H1 (cell line): ENCODE data around the gene NEU4. TPM values are rescaled to one million over a fixed set of nuclear protein-coding genes. Genes with fewer than 3 reads are reported as not detected.

Experiments used
- CTCF ChIA-PET: fragments of 300-600 bp; sonication (Branson Sonifier 250); formaldehyde crosslinking; loops from one replicate; lab custom pipeline; 2021; ENCODE audit not compliant: partially characterized antibody; lab: Charles Lee
- POLR2A ChIA-PET: fragments of 300-600 bp; sonication (Branson Sonifier 250); formaldehyde crosslinking; loops from one replicate; lab custom pipeline; 2021; ENCODE audit warnings: inconsistent platforms; ENCODE audit not compliant: partially characterized antibody; lab: Charles Lee
- DNase-seq, 2 experiments: peaks; one replicate each; pipeline versions ENCODE4 v3.0.0 to v3.0.0-alpha.2; 2010 to 2022; ENCODE audit warnings: low spot score in 2 of 2, low read depth in 1 of 2, mixed read lengths in 1 of 2
- FAIRE-seq: peaks from 2 replicates; lab custom pipeline; 2011; peaks lifted over from hg19 to GRCh38; lab: Jason Lieb, UNC
- H2AFZ ChIP-seq: 2 replicates; pipeline ENCODE4 v1.8.1; 2012; ENCODE audit warnings: low read length, inconsistent platforms
- H2AK5ac ChIP-seq: 2 replicates; pipeline ENCODE4 v1.6.1; 2013; ENCODE audit warnings: low read depth, low read length
- H2BK120ac ChIP-seq: replicated peaks from 2 replicates; pipeline ENCODE3; 2013; ENCODE audit warnings: low read depth, low read length, inconsistent platforms
- H2BK12ac ChIP-seq: 2 replicates; pipeline ENCODE4 v1.6.1; 2013; ENCODE audit warnings: low read depth, low read length
- H2BK15ac ChIP-seq: 2 replicates; pipeline ENCODE4 v1.6.1; 2013; ENCODE audit warnings: low read length
- H2BK20ac ChIP-seq: 2 replicates; pipeline ENCODE4 v1.6.1; 2013; ENCODE audit warnings: low read length
- H2BK5ac ChIP-seq: 2 replicates; pipeline ENCODE4 v1.6.1; 2013; ENCODE audit warnings: low read depth, low read length
- H3K14ac ChIP-seq: 2 replicates; pipeline ENCODE4 v1.6.1; 2013; ENCODE audit warnings: inconsistent platforms; ENCODE audit not compliant: insufficient read length
- H3K18ac ChIP-seq: 2 replicates; pipeline ENCODE4 v1.6.1; 2013; ENCODE audit warnings: low read length; ENCODE audit errors: extremely low read depth
- H3K23ac ChIP-seq: 2 replicates; pipeline ENCODE4 v1.6.1; 2013; ENCODE audit warnings: inconsistent platforms; ENCODE audit not compliant: insufficient read length
- H3K23me2 ChIP-seq: 2 replicates; pipeline ENCODE4 v1.6.1; 2013; ENCODE audit warnings: low read depth, low read length
- H3K27ac ChIP-seq: 2 replicates; pipeline ENCODE4 v1.6.1; 2011; ENCODE audit warnings: low read depth, low read length, inconsistent platforms
- H3K27me3 ChIP-seq, 4 experiments: replicated peaks in 1 of 4; 1 replicate in 1 of 4; 2 replicates in 3 of 4; pipeline versions ENCODE4 v1.6.1 to v1.8.1; 2011 to 2013; ENCODE audit warnings: low read length in 3 of 4, mild to moderate bottlenecking in 3 of 4, inconsistent platforms in 2 of 4, mixed read lengths in 2 of 4, moderate library complexity in 1 of 4; ENCODE audit not compliant: control insufficient read depth in 3 of 4, insufficient read depth in 3 of 4; ENCODE audit errors: extremely low read depth in 1 of 4
- H3K36me3 ChIP-seq, 4 experiments: 2 replicates each; pipeline versions ENCODE4 v1.6.1 to v1.8.1; 2011 to 2013; ENCODE audit warnings: mild to moderate bottlenecking in 4 of 4, low read length in 3 of 4, moderate library complexity in 2 of 4, control low read depth in 1 of 4, inconsistent platforms in 1 of 4; ENCODE audit not compliant: insufficient read depth in 4 of 4, control insufficient read depth in 2 of 4
- H3K4ac ChIP-seq: replicated peaks from 2 replicates; pipeline ENCODE3; 2013; ENCODE audit warnings: low read length, low read depth, mixed read lengths, inconsistent platforms; ENCODE audit not compliant: insufficient read length
- H3K4me1 ChIP-seq, 4 experiments: replicated peaks in 1 of 4; 1 replicate in 1 of 4; 2 replicates in 3 of 4; pipeline versions ENCODE4 v1.6.1 to v1.8.1; 2011 to 2013; ENCODE audit warnings: low read length in 3 of 4, inconsistent platforms in 2 of 4, mixed read lengths in 1 of 4; ENCODE audit not compliant: insufficient read depth in 4 of 4, control insufficient read depth in 3 of 4
- H3K4me2 ChIP-seq, 2 experiments: 2 replicates each; pipeline versions ENCODE4 v1.6.1 to v1.8.1; 2011 to 2013; ENCODE audit warnings: low read depth in 2 of 2, low read length in 2 of 2, control low read depth in 1 of 2, inconsistent platforms in 1 of 2, mild to moderate bottlenecking in 1 of 2; ENCODE audit not compliant: insufficient read depth in 1 of 2
- H3K4me3 ChIP-seq, 4 experiments: fragments of 200-600, 300-600 bp in 1 of 4; sonication (generic), shearing (Covaris generic), sonication (Bioruptor Twin) in 1 of 4; 2 replicates each; pipeline versions ENCODE4 v1.5.1 to v1.8.1; 2011 to 2016; ENCODE audit warnings: low read length in 4 of 4, low read depth in 3 of 4, control low read depth in 2 of 4, inconsistent platforms in 2 of 4, mild to moderate bottlenecking in 2 of 4, mixed read lengths in 1 of 4, moderate library complexity in 1 of 4; ENCODE audit not compliant: insufficient read depth in 2 of 4; ENCODE audit errors: extremely low read depth in 1 of 4
- H3K56ac ChIP-seq: replicated peaks from 2 replicates; pipeline ENCODE3; 2013; ENCODE audit warnings: low read depth, mild to moderate bottlenecking, mixed read lengths, low read length, inconsistent platforms; ENCODE audit not compliant: insufficient read length
- H3K79me1 ChIP-seq: 2 replicates; pipeline ENCODE4 v1.6.1; 2013; ENCODE audit warnings: low read depth, low read length, control low read depth
- H3K79me2 ChIP-seq, 2 experiments: 2 replicates each; pipeline versions ENCODE4 v1.6.1 to v1.8.1; 2012 to 2013; ENCODE audit warnings: low read length in 2 of 2, mild to moderate bottlenecking in 2 of 2, inconsistent platforms in 1 of 2; ENCODE audit not compliant: insufficient read depth in 2 of 2, control insufficient read depth in 1 of 2
- H3K9ac ChIP-seq, 4 experiments: replicated peaks in 1 of 4; 1 replicate in 1 of 4; 2 replicates in 3 of 4; pipeline versions ENCODE4 v1.6.1 to v1.8.1; 2011 to 2013; ENCODE audit warnings: low read depth in 3 of 4, low read length in 3 of 4, control low read depth in 2 of 4, mild to moderate bottlenecking in 2 of 4, moderate library complexity in 2 of 4, inconsistent platforms in 1 of 4; ENCODE audit errors: extremely low read depth in 1 of 4
- H3K9me3 ChIP-seq, 2 experiments: 2 replicates each; pipeline versions ENCODE4 v1.6.1 to v1.8.1; 2012 to 2013; ENCODE audit warnings: mild to moderate bottlenecking in 2 of 2, moderate library complexity in 2 of 2, control low read depth in 1 of 2, inconsistent platforms in 1 of 2, low read depth in 1 of 2, low read length in 1 of 2, mixed read lengths in 1 of 2; ENCODE audit not compliant: insufficient read depth in 2 of 2
- H4K20me1 ChIP-seq, 2 experiments: replicated peaks in 1 of 2; 2 replicates each; pipeline versions ENCODE3 to v1.8.1; 2011 to 2013; ENCODE audit warnings: inconsistent platforms in 2 of 2, low read length in 2 of 2, mild to moderate bottlenecking in 1 of 2; ENCODE audit not compliant: insufficient read depth in 2 of 2, control insufficient read depth in 1 of 2
- H4K5ac ChIP-seq: 2 replicates; pipeline ENCODE4 v1.6.1; 2013; ENCODE audit warnings: low read length, low read depth, mixed read lengths, inconsistent platforms; ENCODE audit not compliant: insufficient read length
- H4K8ac ChIP-seq: 2 replicates; pipeline ENCODE4 v1.8.0; 2013; ENCODE audit warnings: mild to moderate bottlenecking, moderate library complexity, low read length, inconsistent platforms; ENCODE audit not compliant: insufficient read depth; ENCODE audit errors: extremely low read depth
- H4K91ac ChIP-seq: replicated peaks from 2 replicates; pipeline ENCODE3; 2013; ENCODE audit warnings: low read length, mixed read lengths, inconsistent platforms; ENCODE audit not compliant: insufficient read length
- CHD1 ChIP-seq: IDR thresholded peaks from 2 replicates; pipeline ENCODE4 v1.6.1; 2012; ENCODE audit warnings: low read depth, low read length, improper control_type of control experiment
- CREB1 ChIP-seq: IDR thresholded peaks from 2 replicates; pipeline ENCODE4 v1.6.1; 2012; ENCODE audit warnings: inconsistent platforms
- EZH2 ChIP-seq: fragments of 200-600 bp; sonication (generic); IDR thresholded peaks from 2 replicates; pipeline ENCODE4 v1.7.1; 2012; ENCODE audit warnings: low read depth, mild to moderate bottlenecking, moderate library complexity, low read length, inconsistent platforms; ENCODE audit not compliant: severe bottlenecking
- GTF2F1 ChIP-seq: IDR thresholded peaks from 2 replicates; pipeline ENCODE4 v1.6.1; 2012; ENCODE audit warnings: low read depth, low read length, improper control_type of control experiment, borderline replicate concordance
- ZNF274 ChIP-seq: IDR thresholded peaks from 2 replicates; pipeline ENCODE4 v1.7.0; 2012; ENCODE audit warnings: low read length, borderline replicate concordance; ENCODE audit errors: extremely low read depth
- WGBS, 2 experiments: shearing (Covaris generic) in 1 of 2; methylation state at CpG; one replicate each; pipeline versions ENCODE4 v1.1.6 to v1.1.7; 2013 to 2015; ENCODE audit warnings: low lambda C conversion rate in 2 of 2, mixed read lengths in 2 of 2, inconsistent platforms in 1 of 2, low coverage in 1 of 2, missing lambda C conversion rate in 1 of 2; ENCODE audit not compliant: insufficient replicate concordance in 2 of 2, insufficient coverage in 1 of 2, insufficient read length in 1 of 2; ENCODE audit errors: extremely low coverage in 1 of 2, missing lambda C conversion rate in 1 of 2; 5-methylcytosine and 5-hydroxymethylcytosine counted together
- polyA plus RNA-seq, 7 experiments: library from polyadenylated mRNA; depleted of rRNA in 3 of 7; stranded (reverse) in 5 of 7; unstranded in 2 of 7; fragments of >200 nt in 5 of 7; fragments of 200-250 nt in 2 of 7; gene quantifications; 1 replicate in 5 of 7; 2 replicates in 1 of 7; 4 replicates in 1 of 7; pipeline versions ENCODE4 v1.2.1 to v1.2.3, GENCODE V29; 2011 to 2013; ENCODE audit warnings: missing spikeins in 2 of 7, mixed read lengths in 2 of 7
- total RNA-seq: library from RNA; stranded (reverse); fragmentation: NEBNext Ultra II Directional; extraction: Animal tissue kit (Norgen Biotek cat#: 25700); gene quantifications from 2 replicates; pipeline ENCODE4 v1.2.1, GENCODE V29; 2021

The NEU4 gene
- total and polyA plus RNA-seq, 2 of the 8 experiments (the other 6 are each of a cell fraction or from before 2014, with no cell fraction given), result 0.32 to 0.50 TPM

GRCh38 chr2:241799522-241800197 lies 9.3 kb upstream of the NEU4 start:
- Histone ChIP-seq H3K4ac (no peak overlapping the region), H3K56ac (no peak overlapping the region), H2BK5ac (no peak overlapping the region), H2AK5ac (no peak overlapping the region), H3K27ac (no peak overlapping the region), H3K23me2 (0 out of 2 replicates have a peak, but pooled peaks cover 2% of the 10 kb centered on the region), H4K20me1 (no peaks in the 10 kb centered on the region), H3K27me3 (peaks cover 0 to 21% (median 6%) of the 10 kb centered on the region in 4 experiments; a peak in 4 of 7 replicates)
- ChIA-PET POLR2A (interaction anchor here (0.6 kb wide), 1 partner anchor 1000 kb away, joined by 3 read pairs; no protein-coding TSS in a partner anchor), CTCF (no interaction called here)
- 84% methylated on average over 8 of the region's 10 CpGs; no CpG with 5 or more reads in 1 of the 2 experiments for WGBS, 2 experiments
- no peak for TF ChIP-seq GTF2F1
- no peak for TF ChIP-seq ZNF274
- no peak for TF ChIP-seq EZH2
- no peak for TF ChIP-seq CHD1
- no peak for TF ChIP-seq CREB1
- TF ChIP-seq, all 59 proteins: peak for 0
- Histone ChIP-seq H3K79me2 (no peaks in the 10 kb centered on the region), H3K23ac (no peak overlapping the region), H2BK20ac (no peak overlapping the region), H4K5ac (no peak overlapping the region), H3K4me1 (peaks cover 1 to 17% (median 6%) of the 10 kb centered on the region in 4 experiments), H2AFZ (no peak overlapping the region), H2BK15ac (no peak overlapping the region), H3K4me2 (no peak overlapping the region), H3K9me3 (no peaks in the 10 kb centered on the region), H3K14ac (no peak overlapping the region), H3K36me3 (no peaks in the 10 kb centered on the region), H3K9ac (no peak overlapping the region), H4K8ac (no peak overlapping the region), H4K91ac (no peak overlapping the region), H3K79me1 (no peaks in the 10 kb centered on the region), H3K18ac (no peak overlapping the region), H3K4me3 (no peak overlapping the region), H2BK120ac (no peak overlapping the region), H2BK12ac (0 out of 2 replicates have a peak overlapping the region, but pooled peaks have one; percentile 50)
- DNase-seq, result no peak
- no peak for FAIRE-seq
